Lung microvascular endothelial cell (primary cell): ENCODE measurements around the gene DNAH3. TPM values are rescaled to one million over a fixed set of nuclear protein-coding genes. Genes with fewer than 3 reads are reported as not detected.
"Not testable (repeated sequence)": the region's sequence is repeated elsewhere in the genome, so short reads cannot be mapped to it uniquely, and the experiment has no call there.

Source experiments
- DNase-seq, 2 donors: peaks; one replicate each; pipeline versions ENCODE4 v3.0.0 to v3.0.0-alpha.2; 2010; ENCODE audit warnings: low read depth in 2 of 2
- total RNA-seq: library from RNA; depleted of rRNA; stranded (reverse); fragments of >200 nt; gene quantifications from 2 replicates; pipeline ENCODE4 v1.2.1, GENCODE V29; 2014

DNAH3 gene
- total RNA-seq, 1 donor from 2014 or later = not detected

- no peak for DNase-seq
Observed at GRCh38 chr16:21071741-21072140, 78.9 kb downstream of the DNAH3 start.

GRCh38 chr16:21070564-21070963 is 80.1 kb downstream of the DNAH3 start:
- DNase-seq = no peak

GRCh38 chr16:21069986-21070385 is 80.7 kb downstream of the DNAH3 start:
- DNase-seq = no peak

- DNase-seq = no peak
Observed at GRCh38 chr16:21064203-21064602, 86.4 kb downstream of the DNAH3 start.

- DNase-seq = not testable (repeated sequence)
Observed at GRCh38 chr16:21063314-21063713, 87.3 kb downstream of the DNAH3 start.

GRCh38 chr16:21060027-21060510 is 90.6 kb downstream of the DNAH3 start:
- DNase-seq = peak in 1 of 2 donors; percentile 5

GRCh38 chr16:21057875-21058274 is 92.8 kb downstream of the DNAH3 start:
- no peak for DNase-seq

GRCh38 chr16:21056396-21056795 is 94.2 kb downstream of the DNAH3 start:
- no peak for DNase-seq

GRCh38 chr16:21055738-21056137 is 94.9 kb downstream of the DNAH3 start:
- DNase-seq = not testable (repeated sequence)

- no peak for DNase-seq
Observed at GRCh38 chr16:21053590-21053989, 97.1 kb downstream of the DNAH3 start.

- not testable (repeated sequence) for DNase-seq
Observed at GRCh38 chr16:21048091-21048912, 102.3 kb downstream of the DNAH3 start.

GRCh38 chr16:21038197-21038596 is 112.4 kb downstream of the DNAH3 start:
- DNase-seq = no peak

GRCh38 chr16:21037736-21038135 is 112.9 kb downstream of the DNAH3 start:
- DNase-seq = no peak

GRCh38 chr16:21037168-21037567 is 113.5 kb downstream of the DNAH3 start:
- no peak for DNase-seq

GRCh38 chr16:21036471-21036870 is 114.2 kb downstream of the DNAH3 start:
- DNase-seq = no peak

GRCh38 chr16:21033704-21034103 is 116.9 kb downstream of the DNAH3 start:
- DNase-seq = no peak

GRCh38 chr16:21033264-21033663 is 117.4 kb downstream of the DNAH3 start:
- DNase-seq = no peak

- DNase-seq = no peak
Observed at GRCh38 chr16:21028728-21029127, 121.9 kb downstream of the DNAH3 start.

- no peak for DNase-seq
Observed at GRCh38 chr16:21026846-21027245, 123.8 kb downstream of the DNAH3 start.

GRCh38 chr16:21023509-21024202 is 127.0 kb downstream of the DNAH3 start:
- DNase-seq = no peak

GRCh38 chr16:21021316-21021715 is 129.3 kb downstream of the DNAH3 start:
- DNase-seq = no peak

- DNase-seq = no peak
Observed at GRCh38 chr16:21009815-21010214, 140.8 kb downstream of the DNAH3 start.

GRCh38 chr16:21005008-21005407 is 145.6 kb downstream of the DNAH3 start:
- DNase-seq = no peak
